CD4-positive, alpha-beta T cell treated with Interleukin-1 beta for 1 hour (primary cell): ENCODE data around the gene ITPKA.
"Not testable (repeated sequence)": the region's sequence is repeated elsewhere in the genome, so short reads cannot be mapped to it uniquely, and the experiment has no call there.

ENCODE experiments used
- DNase-seq, 2 donors: peaks; one replicate each; pipeline ENCODE4 v3.0.0-alpha.2; 2020 to 2022

The ITPKA gene

DNA sequence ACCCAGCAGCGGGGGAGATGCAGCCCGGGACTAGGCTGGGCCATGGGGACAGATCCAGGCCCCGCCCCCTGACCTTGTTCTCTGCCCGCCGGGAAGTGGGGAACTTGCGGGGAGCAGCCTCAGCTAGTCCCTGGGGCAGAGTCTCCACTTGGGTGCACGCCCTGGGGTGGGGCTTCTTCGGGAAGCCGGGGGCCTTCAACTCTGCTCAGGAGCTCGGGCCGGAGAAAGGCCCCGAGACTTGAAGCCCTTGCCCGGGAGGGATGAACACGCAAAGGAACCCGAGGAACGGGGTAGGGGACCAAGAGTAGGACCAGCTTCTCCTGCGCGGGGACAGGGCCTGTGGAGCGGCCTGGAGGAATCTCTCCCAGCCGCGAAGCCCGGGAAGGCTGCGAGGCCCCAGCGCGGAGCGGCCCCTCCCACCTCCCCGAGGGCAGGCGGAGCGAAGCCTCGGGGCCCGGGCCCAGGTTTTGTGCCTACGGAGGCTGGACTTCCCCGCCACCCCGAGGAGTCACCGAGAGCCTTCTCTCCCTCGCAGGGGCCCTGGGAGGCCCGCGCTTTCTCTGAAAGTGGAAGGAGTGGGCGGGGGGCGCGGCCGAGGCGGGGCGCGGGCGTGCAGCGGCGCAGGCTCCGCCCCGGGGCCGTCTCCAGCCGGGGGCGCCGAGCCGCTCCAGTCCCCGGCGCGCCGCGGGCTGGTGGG is at the start of gene ITPKA:
ITPKA (plus strand) TSS at position 670 of the 697 bp plus-strand sequence. CDS start 54 bp downstream, outside the sequence.
- DNase-seq: peak; percentile 74 to 77

DNA sequence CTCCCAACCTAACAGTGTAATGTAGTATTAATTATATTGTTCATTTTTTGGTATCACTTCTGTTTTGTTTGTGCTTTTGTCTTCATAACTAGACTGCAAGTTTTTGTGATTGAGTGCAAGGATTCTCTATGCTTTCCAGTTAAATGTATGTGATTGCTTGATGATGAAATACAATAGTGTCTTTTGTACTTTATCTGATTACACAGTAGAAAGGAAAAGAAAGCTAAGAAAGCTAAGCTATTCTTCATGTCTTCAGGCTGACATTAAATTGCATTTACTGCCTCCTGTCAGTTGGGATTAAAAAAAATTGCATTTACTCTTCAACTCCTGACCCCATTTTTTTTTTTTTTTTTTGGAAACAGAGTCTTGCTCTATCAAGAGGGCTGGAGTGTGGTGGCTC is 48.3 kb upstream of the ITPKA start:
- DNase-seq: no peak

DNA sequence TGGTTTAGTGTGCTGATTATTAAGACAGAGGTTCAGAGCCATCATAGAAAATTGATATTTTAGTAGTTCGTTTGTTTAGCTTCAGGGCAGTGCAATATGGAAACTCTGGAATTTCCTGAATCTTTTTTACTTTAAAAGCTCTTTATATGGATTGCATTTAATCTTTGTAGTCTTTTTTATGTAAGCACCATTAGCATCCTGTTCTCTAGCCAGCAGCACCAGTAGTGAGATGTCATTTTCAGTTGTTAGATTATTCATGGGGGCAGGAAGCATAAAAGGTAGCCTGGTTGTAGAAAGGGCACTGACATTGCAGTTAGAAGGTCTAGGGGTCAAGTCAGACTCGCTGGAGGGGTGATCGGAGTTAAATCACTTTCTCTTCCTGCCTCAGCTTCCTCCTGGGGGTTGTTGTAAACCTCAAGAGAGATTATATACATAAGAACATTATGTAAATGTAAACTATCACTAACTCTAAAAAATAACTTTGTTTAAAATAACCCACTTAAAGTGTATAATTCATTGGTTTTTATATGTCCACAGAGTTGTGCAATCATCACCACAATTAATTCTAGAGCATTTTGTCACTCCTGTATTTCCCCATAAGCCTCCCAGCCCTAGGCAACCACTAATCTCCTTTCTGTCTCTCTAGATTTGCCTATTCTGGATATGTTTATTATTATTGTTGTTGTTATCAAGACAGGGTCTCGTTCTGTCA is 31.4 kb upstream of the ITPKA start:
- DNase-seq: no peak

DNA sequence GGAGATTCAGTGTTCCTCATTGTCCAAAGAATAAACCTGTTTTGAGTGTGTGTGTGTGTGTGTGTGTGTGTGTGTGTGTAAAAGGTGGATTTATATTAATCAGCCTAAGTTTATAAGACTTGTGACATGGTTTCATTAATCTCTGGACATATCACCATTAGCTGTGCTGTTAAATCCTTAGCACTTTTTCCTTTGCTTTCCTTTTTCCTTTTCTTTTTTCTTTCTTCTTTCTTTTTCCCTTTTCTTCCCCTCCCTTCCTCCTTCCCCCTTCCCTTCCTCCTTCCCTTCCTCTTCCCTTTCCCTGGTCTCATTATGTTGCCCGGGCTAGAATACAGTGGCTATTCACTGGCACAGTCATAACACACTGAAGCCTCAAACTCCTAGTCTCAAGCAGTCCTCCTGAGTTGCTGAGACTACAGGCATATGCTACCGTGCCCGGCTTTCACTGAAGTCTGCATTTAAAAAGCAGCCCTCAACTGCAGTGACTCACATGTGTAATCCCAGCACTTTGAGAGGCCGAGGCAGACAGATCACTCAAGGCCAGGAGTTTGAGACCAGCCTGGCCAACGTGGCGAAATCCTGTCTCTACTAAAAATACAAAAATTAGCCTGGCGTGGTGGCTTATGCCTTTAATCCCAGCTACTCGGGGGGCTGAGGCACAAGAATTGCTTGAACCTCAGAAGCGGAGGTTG is 28.6 kb upstream of the ITPKA start:
- no peak for DNase-seq

DNA sequence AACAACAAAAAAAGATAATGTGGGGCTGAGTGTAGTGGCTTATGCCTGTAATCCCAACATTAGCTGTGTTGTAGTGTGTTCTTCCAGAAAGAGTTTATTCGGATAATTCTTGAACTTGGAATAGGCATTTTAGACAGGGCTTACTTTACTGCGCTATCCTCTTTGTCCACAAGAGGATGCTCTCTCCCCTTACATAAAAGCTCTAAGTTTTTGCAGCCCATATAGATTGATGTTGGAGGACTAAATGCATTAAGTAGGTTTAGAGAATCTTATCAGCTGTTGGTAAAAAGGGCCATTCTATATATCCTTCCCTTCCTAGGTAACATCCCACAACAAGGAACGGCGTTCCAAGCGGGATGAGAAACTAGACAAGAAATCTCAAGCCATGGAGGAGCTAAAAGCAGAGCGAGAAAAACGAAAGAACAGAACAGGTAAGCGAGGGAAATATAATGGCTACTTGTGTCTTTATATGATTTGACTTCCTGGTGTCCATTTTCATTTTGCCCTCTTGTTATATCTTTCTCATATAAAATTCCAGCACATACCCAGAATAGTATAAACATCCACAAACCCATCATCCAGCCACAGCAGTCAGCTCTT is 27.8 kb upstream of the ITPKA start:
- peak in 1 of 2 donors; percentile 54 for DNase-seq

DNA sequence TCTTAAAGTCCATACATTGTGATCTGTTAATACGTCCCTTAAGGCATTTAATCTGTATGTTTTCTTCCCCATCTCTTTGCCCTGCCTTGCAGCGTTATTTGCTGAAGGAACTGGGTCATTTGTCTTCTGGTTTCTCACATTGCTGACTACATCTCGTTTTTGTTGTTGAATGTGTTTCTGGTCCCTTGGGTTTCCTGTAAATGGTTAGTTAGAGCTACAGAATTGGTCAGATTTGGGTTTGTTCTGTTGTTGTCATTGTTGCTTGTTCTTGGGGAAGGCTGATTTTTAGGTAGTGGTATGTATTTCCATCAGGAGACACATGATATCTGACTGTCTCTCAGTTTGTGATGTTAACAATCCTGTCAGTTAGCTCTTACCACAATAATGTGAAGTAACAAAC is 27.0 kb upstream of the ITPKA start:
- DNase-seq: no peak

DNA sequence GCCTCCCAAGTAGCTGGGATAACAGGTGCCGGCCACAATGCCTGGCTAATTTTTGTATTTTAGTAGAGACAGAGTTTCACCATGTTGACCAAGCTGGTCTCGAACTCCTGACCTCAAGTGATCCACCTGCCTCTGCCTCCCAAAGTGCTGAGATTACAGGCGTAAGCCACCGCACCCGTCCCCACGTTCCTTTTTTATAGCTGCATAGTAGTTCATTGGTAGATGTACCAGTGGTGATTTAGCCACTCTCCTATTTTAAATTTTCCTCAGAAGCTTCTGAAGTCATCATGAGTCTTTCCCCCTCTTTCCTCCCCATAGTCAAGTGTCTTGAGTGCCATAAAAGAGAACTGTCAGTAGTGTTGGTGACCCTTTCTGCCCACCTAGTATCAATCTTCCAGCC is 24.0 kb upstream of the ITPKA start:
- not testable (repeated sequence) for DNase-seq

DNA sequence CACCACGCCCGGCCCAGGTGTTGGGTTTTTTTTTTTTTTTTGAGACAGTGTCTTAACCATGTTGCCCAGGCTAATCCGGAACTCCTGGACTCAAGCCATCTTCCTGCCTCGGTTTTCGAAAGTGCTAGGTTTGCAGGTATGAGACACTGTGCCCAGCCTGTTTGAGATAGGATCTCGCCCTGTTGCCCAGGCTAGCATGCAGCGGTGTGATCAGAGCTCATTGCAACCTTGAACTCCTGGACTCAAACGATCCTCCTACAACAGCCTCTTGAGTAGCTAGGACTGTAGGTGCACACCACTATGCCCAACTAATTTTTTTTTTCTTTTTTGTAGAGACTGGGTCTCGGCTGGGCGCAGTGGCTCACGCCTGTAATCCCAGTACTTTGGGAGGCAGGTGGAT is 20.3 kb upstream of the ITPKA start:
- DNase-seq: no peak

DNA sequence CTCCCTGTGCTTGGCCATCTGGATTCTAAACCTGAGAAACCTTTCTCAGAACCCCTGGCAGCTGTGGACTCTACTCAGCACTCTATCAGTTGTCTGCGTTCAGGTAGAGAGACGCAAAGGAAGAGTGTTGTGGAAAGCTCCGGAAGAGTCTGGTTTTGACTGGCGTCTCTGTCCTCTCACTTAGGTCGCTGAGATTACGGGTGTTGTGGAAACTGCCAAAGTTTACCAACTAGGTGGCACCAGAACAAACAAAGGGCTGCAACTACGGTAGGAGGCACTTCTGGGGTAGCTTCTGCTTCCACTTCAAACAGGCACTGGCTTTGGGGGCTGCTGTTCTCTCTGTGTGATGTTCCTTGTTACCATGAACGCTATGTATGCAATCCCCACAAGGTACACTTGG is 19.2 kb upstream of the ITPKA start:
- no peak for DNase-seq

DNA sequence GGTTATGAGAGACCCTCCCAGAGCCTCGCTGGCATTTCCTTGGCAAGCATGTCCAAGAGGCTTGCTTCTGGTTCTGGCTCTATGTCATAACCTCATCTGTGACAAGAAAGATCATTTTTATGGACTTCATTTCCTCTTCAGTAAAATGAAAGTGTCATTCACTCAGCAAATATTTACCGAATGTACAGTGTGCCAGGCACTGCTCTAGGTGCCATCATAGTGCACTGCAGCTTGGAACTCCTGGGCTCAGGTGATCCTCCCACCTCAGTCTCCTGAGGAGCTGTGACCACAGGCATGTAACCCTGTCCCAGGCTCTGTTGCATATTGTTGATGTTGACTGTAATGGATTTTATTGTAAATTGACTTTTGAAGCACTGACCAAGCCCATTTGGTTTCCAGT is 18.7 kb upstream of the ITPKA start:
- no peak for DNase-seq

DNA sequence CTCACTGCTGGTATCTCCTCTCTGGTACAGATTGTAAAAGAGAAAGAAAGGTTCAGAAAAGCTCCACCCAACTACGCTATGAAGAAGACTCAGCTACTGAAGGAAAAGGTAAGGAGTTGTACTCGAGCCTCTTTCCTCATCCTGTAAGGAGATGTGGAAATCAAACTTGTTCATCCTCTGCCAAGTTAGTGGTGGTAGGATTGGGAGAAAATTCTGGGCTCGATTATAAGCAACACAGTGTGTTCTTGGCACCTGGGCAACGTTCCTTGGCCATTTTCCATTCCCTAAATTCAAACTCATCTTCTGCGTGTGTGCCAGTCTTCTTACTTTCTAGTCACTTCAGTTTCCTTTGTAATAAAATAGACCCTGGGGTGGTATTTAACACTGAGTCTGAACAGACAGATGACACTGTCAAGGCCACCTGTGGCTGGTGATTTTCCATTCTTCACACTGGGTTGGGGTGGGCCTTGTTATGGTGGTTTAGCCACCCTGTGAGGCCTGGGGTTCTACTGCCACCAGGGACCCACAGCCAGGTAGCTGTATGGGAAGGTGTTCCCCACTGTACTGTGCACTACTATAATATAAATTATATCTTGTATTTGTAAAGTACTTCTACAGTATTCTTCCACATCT is 17.1 kb upstream of the ITPKA start:
- no peak for DNase-seq

DNA sequence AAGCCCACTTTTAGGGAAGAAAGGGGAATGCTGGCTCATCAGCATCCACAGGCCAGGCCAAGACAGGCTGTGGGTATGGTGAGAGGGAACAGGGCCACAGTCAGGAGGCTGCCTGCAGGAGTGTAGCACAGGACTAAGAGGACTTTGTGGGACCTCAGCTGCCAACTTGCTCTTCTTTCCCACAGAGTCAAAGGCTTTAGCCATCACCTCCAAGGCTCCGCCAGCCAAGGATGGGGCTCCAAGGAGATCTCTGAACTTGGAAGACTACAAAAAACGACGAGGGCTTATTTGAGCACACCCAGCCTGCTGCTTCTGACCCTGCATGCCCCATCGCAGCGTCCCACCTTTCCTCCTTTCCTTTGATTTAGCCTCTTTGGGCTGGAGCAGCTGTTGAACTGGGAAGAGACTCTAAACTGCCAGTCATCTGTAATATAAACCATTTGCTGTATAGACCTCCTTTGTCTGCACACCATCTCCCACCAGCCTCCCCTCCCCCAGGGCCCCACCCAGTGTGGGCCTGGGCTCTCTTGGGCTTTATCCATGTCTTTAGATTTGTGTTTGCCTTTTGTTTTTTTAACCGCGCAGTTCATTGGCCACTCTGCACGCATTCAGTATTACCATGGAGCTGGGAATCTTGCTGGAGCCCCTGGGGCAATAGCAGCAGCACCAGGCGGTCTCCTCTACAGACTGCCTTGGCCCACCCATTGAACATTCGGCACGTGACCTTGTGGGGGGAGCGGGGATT is 13.1 kb upstream of the ITPKA start:
- no peak for DNase-seq

DNA sequence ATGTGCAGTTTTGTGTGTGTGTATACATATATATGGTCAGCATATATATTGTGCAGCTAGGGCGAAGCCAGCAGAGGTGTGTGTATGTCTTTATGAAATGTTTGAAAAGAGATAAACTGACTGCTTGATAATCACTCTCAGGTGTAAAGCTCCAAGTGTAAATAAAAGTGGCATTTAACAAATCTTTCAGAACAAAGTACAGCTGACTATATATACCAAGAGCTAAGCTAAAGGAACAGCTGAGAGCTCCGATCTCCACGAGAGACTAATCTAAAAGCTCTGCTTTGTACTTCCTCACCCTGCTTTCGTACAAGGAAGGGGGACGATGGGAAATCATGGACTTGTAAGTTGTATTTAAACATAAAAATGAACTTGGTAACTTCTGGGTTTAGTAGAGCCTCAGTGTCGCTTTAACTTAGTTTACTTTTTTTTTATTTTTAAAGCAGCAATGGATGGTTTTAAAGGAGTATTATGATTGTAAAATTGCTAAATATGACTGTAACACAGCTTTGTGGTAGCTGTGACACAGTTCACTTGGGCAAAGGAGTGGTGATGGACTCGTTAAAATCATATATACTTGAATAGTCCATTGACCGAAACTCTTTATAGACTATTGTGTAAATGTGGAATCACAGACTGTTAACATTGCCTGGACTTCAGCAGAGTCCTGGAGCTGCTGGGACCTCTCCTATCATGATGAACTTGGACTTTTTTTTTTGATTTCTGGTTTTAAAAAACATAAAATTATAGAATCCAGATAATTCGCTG is 11.4 kb upstream of the ITPKA start:
- no peak for DNase-seq

DNA sequence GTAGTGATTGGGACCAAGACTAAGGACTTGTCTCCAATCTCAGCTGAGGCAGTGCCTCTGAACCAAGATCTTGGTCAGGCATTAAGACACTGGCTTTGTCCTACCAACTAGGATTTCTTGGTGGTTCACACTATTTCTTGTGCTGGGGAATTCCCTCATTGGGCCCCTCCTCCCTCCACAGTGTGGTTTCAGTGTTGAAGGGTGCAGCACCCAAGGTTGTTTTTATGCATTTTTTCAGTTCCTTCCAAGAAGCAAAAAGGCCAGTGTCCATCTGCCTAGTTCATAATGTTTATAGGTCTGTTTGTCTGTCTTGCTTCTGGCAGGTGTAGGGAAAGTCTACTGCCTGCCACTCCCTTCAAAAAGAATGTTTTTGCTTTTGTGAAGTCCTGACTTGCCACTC is 10.6 kb upstream of the ITPKA start:
- DNase-seq: peak; percentile 17 to 51

DNA sequence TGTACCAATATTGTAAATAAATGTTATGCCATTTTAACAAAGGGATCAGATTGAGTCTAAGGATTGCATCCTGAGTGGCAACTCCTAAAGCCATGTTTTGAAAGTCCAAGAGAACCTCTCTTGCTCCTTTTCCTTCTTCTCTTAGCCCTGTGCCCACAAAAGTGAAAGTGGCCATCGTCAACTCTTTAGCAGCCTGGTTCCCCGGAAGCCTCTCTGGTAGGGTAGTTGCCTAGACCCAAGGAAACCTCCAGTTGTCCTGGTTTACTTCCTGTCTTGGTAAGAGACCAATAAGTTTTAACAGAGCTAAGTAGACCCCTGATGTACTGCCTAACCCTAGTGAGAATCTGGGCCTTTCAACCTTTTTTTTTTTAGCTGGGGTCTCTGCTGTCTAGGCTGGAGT is 10.2 kb upstream of the ITPKA start:
- peak in 1 of 2 donors; percentile 29 for DNase-seq

DNA sequence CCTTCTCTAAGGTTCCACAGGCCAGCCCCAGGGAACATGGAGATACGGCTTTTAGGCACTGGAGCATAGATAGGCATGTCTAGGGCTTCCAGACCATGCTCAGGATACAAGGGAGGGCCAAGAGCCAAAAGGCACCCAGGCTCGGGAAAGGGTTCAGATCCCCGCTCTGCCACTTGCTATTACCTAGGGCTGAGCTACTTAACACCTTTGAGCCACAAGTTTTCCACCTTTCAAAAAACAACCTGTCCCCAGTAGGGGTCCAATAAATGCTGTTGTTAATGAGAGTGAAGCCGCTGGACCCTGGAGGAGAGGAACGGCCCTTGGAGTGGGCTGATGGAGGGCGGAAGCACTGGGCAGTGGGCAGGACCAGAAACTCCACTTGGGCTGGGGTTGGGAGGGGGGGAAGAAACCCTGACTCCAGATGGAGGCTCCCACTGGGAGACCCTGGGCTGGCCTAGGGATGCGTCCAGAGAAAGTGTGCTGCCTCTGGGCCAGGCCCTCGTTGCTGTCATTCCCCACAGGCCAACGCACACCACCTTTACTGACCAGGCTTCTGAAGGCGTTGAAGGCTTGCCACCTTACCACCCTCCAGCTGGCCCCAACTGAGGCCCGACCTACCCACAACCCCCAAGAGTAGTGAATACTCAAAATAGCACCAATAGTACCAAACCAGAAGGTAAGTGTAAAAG is 8.6 kb upstream of the ITPKA start:
- no peak for DNase-seq

DNA sequence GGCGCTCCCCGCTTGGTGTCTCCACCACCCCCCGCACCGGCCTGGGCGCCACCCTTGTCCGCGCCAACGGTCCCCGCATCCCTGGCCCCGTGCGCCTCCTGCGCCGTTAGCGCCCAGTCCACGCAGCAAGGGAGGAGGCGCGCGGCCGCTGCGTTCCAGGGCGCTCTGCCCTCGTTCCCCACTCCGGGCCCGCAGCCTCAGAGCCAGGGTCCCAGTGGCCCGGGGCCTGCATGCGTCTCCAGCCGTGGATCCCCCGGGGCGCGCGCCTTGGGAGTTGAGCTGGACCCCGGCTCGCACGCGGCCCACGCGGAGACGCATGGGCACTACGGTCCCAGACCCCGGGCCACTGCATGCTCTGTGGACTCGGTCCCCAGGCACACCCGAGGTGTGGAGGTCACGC is 7.4 kb upstream of the ITPKA start:
- no peak for DNase-seq

DNA sequence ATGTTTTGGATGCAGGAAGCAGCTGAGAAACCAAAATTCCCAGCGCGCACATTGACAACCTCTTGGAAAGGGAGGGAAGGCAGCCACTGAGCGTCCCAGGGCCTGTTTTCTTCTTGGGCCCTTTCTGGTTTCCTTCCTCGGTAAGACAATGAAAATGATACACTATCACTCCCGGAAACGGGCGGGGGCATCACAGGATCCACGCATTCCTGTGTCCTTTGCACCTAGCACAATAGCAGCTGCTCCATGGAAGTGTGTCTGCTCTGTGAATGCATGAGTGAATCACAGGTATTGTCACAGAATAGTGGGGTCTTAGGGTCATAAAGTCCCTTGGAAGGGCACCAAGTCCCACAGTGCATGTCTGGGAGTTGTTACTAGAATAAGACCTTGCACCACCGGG is 6.3 kb upstream of the ITPKA start:
- no peak for DNase-seq

DNA sequence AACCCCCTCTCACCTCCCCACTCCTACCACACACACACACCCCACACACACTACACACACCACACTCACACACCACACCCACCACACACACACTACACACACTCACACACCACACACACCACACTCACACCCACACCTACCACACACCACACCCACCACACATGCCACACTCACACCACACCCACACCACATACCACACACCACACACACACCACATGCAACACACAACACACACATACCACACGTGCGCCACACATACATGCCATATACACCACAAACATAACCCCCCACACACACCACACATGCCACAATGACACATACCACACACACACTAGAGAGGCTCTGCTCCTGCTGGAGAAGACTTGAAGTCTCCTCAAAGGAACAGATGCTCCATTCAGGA is 5.9 kb upstream of the ITPKA start:
- DNase-seq: peak in 1 of 2 donors; percentile 22

DNA sequence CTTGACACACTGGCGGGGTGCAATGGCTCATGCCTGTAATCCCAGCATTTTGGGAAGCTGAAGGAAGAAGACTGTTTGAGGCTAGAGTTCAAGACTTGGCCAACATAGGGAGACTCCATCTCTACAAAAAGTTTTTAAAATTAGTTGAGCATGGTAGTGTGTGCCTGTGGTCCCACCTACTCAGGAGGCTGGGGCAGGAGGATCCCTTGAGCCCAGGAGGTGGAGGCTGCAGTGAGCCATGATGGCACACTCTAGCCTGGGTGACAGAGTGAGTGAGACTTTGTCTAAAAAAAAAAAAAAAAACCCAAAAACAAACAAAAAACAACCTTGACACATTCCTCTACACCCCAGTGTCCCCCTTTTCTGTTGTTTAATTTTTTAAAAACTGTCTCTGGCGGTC is 4.0 kb upstream of the ITPKA start:
- DNase-seq: no peak

DNA sequence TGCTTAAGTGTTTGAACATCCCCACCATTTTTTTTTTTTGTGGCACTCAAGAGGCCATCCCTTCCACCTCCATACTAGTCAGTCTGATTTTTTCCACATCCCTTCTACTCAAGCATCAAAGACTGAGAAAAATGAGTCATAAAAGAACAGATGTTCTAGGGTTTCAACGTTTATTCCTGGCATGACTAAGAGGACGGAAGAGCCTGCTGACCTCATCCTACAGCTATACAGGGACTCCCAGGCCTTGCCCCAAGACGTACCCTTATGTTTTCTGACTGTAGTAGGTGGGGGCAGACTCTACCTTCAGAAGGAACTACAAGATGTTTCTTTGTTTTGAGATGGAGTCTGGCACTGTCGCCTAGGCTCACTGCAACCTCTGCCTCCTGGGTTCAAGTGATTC is 3.3 kb upstream of the ITPKA start:
- no peak for DNase-seq
